GM04503 (cell line): ENCODE measurements around the gene MR1.
"Not testable (repeated sequence)": the region's sequence is repeated elsewhere in the genome, so short reads cannot be mapped to it uniquely, and the experiment has no call there.

ENCODE experiments used
- DNase-seq: peaks from one replicate; pipeline ENCODE4 v3.0.0-alpha.2; 2012; ENCODE audit warnings: low read depth

MR1 gene

GRCh38 chr1:181028615-181029014, 5.2 kb upstream of the MR1 start:
- DNase-seq, result no peak

- DNase-seq, result no peak
Measured at GRCh38 chr1:181032535-181032934, 1.2 kb upstream of the MR1 start.

- DNase-seq, result no peak
Measured at GRCh38 chr1:181033128-181033798, 520 bp upstream of the MR1 start.

- not testable (repeated sequence) for DNase-seq
Measured at GRCh38 chr1:181035210-181035609, 1.4 kb downstream of the MR1 start.

- DNase-seq, result no peak
Measured at GRCh38 chr1:181036107-181036836, 2.5 kb downstream of the MR1 start.

GRCh38 chr1:181037386-181037785, 3.6 kb downstream of the MR1 start:
- DNase-seq, result no peak

GRCh38 chr1:181038399-181038873, 4.7 kb downstream of the MR1 start:
- no peak for DNase-seq

GRCh38 chr1:181040284-181040865, 6.6 kb downstream of the MR1 start:
- no peak for DNase-seq

GRCh38 chr1:181043025-181043888, 9.5 kb downstream of the MR1 start:
- DNase-seq, result no peak

- DNase-seq, result no peak
Measured at GRCh38 chr1:181044449-181044966, 10.7 kb downstream of the MR1 start.

- DNase-seq, result not testable (repeated sequence)
Measured at GRCh38 chr1:181045946-181046345, 12.2 kb downstream of the MR1 start.

GRCh38 chr1:181049378-181049777, 15.6 kb downstream of the MR1 start:
- no peak for DNase-seq

- no peak for DNase-seq
Measured at GRCh38 chr1:181050922-181051321, 17.1 kb downstream of the MR1 start.

GRCh38 chr1:181056560-181056959, 22.8 kb downstream of the MR1 start:
- DNase-seq, result no peak

- DNase-seq, result no peak
Measured at GRCh38 chr1:181057079-181057478, 23.3 kb downstream of the MR1 start.

- DNase-seq, result no peak
Measured at GRCh38 chr1:181059435-181059834, 25.7 kb downstream of the MR1 start.

GRCh38 chr1:181060066-181060465, 26.3 kb downstream of the MR1 start:
- DNase-seq, result no peak

- not testable (repeated sequence) for DNase-seq
Measured at GRCh38 chr1:181060947-181061346, 27.2 kb downstream of the MR1 start.

- DNase-seq, result no peak
Measured at GRCh38 chr1:181061487-181061886, 27.7 kb downstream of the MR1 start.

GRCh38 chr1:181061891-181062835, 28.4 kb downstream of the MR1 start:
- DNase-seq, result no peak
